OCI-LY7 (cell line): ENCODE results near the gene TPK1. TPM values are rescaled to one million over a fixed set of nuclear protein-coding genes. Genes with fewer than 3 reads are reported as not detected.
"Not testable (repeated sequence)": the region's sequence is repeated elsewhere in the genome, so short reads cannot be mapped to it uniquely, and the experiment has no call there.

Source experiments
- BruUV-seq: library from RNA; stranded (reverse); fragments of 400-500 nt; replicated peaks from 2 replicates; lab custom pipeline; 2021; lab: Mats Ljungman, UMichigan
- CTCF ChIA-PET: fragments of 300-600 bp; sonication (Branson Sonifier 250); formaldehyde crosslinking; loops from one replicate; lab custom pipeline; 2022; ENCODE audit warnings: antibody characterized with exemption; ENCODE audit not compliant: unreplicated experiment; lab: Charles Lee
- POLR2A ChIA-PET: fragments of 300-600 bp; sonication (Branson Sonifier 250); formaldehyde crosslinking; loops from one replicate; lab custom pipeline; 2022; ENCODE audit warnings: antibody characterized with exemption; lab: Charles Lee
- DNase-seq: peaks from one replicate; pipeline ENCODE4 v3.0.0-alpha.2; 2015; ENCODE audit warnings: low spot score
- H2AFZ ChIP-seq: fragments of 200-600 bp; sonication (generic), shearing (Covaris generic); 2 replicates; pipeline ENCODE4 v1.6.1; 2014; ENCODE audit warnings: mild to moderate bottlenecking, antibody characterized with exemption, low read length, moderate library complexity
- H3K27ac ChIP-seq: fragments of 200-600 bp; sonication (generic); 2 replicates; pipeline ENCODE4 v1.5.1; 2014; ENCODE audit warnings: mixed run types, low read depth, mild to moderate bottlenecking, moderate library complexity, low read length, inconsistent platforms; ENCODE audit not compliant: poor library complexity, severe bottlenecking
- H3K36me3 ChIP-seq: fragments of 200-600 bp; sonication (generic); 2 replicates; pipeline ENCODE4 v1.6.1; 2014; ENCODE audit warnings: mild to moderate bottlenecking, antibody characterized with exemption, low read length, moderate library complexity, mixed read lengths; ENCODE audit not compliant: insufficient read depth
- H3K4me1 ChIP-seq: fragments of 200-600 bp; sonication (generic); 2 replicates; pipeline ENCODE4 v1.5.1; 2014; ENCODE audit warnings: mild to moderate bottlenecking, low read length; ENCODE audit not compliant: insufficient read depth, poor library complexity, severe bottlenecking
- H3K4me2 ChIP-seq: fragments of 200-600 bp; sonication (generic); 2 replicates; pipeline ENCODE4 v1.6.1; 2014; ENCODE audit warnings: mild to moderate bottlenecking, low read length
- H3K4me3 ChIP-seq: fragments of 200-600 bp; sonication (generic); 2 replicates; pipeline ENCODE4 v1.5.1; 2014; ENCODE audit warnings: mild to moderate bottlenecking, low read depth, low read length; ENCODE audit not compliant: poor library complexity, severe bottlenecking
- H3K79me2 ChIP-seq: fragments of 200-600 bp; sonication (generic); 2 replicates; pipeline ENCODE4 v1.6.1; 2016; ENCODE audit warnings: low read depth, mild to moderate bottlenecking, low read length, moderate library complexity, mixed read lengths; ENCODE audit not compliant: insufficient read depth
- H3K9me2 ChIP-seq: fragments of 200-600 bp; sonication (generic); 2 replicates; pipeline ENCODE4 v1.6.1; 2016; ENCODE audit warnings: mild to moderate bottlenecking, low read length, mixed read lengths; ENCODE audit not compliant: insufficient read depth
- H3K9me3 ChIP-seq: fragments of 200-600 bp; sonication (generic); 2 replicates; pipeline ENCODE4 v1.6.1; 2014; ENCODE audit warnings: mild to moderate bottlenecking, mixed run types, low read length, mixed read lengths
- H4K20me1 ChIP-seq: fragments of 200-600 bp; sonication (generic); 2 replicates; pipeline ENCODE4 v1.6.1; 2014; ENCODE audit warnings: mild to moderate bottlenecking, antibody characterized with exemption, low read length, moderate library complexity, mixed read lengths; ENCODE audit not compliant: insufficient read depth
- CTCF ChIP-seq: fragments of 200-600 bp; sonication (generic); conservative IDR thresholded peaks from 2 replicates; pipeline ENCODE4 v1.5.1; 2014; ENCODE audit warnings: mild to moderate bottlenecking, antibody characterized with exemption, low read length, moderate library complexity, mixed read lengths
- EZH2phosphoT487 ChIP-seq: fragments of 200-600 bp; sonication (generic); IDR thresholded peaks from 2 replicates; pipeline ENCODE4 v1.6.1; 2018; ENCODE audit warnings: low read depth, borderline replicate concordance, mild to moderate bottlenecking, mixed run types, antibody characterized with exemption, low read length, moderate library complexity, mixed read lengths
- intact Hi-C: fragments of 100-400 bp; cut with micrococcal nuclease; formaldehyde crosslinking; loops from one replicate; pipeline ENCODE4 v1.10.0; 2022; ENCODE audit not compliant: unreplicated experiment
- total RNA-seq, 2 experiments: library from RNA; depleted of rRNA in 1 of 2; stranded (reverse); fragments of >200 nt in 1 of 2; shearing (Covaris generic) in 1 of 2; gene quantifications; 2 replicates each; pipeline ENCODE4 v1.2.3, GENCODE V29; 2014 to 2022

Gene TPK1
- total RNA-seq, 2 experiments from 2014 or later, result 6.7 to 12.5 TPM

DNA sequence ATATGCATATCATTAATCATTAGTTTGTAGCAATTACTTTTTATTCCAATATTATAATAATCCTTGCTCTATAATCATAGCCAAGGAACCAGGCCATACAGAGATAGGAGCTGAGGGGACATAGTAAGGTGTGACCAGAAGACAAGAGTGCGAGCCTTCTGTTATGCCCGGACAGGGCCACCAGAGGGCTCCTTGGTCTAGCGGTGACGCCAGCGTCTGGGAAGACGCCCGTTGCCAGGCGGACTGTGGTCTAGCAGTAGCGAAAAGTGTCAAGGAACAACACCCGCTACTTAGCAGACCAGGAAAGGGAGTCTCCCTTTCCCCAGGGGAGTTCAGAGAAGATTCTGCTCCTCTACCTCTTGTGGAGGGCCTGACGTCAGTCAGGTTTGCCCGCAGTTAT, 109.0 kb downstream of the TPK1 start:
- H3K9me3 ChIP-seq, DNase-seq, POLR2A ChIA-PET, H3K27ac ChIP-seq, intact Hi-C loops, H3K9me2 ChIP-seq, H3K79me2 ChIP-seq, H3K4me3 ChIP-seq, H4K20me1 ChIP-seq, H3K4me1 ChIP-seq, H2AFZ ChIP-seq, BruUV-seq, H3K4me2 ChIP-seq, CTCF ChIA-PET, H3K36me3 ChIP-seq: not testable (repeated sequence)
- TF ChIP-seq CTCF, result peak; percentile 69

DNA sequence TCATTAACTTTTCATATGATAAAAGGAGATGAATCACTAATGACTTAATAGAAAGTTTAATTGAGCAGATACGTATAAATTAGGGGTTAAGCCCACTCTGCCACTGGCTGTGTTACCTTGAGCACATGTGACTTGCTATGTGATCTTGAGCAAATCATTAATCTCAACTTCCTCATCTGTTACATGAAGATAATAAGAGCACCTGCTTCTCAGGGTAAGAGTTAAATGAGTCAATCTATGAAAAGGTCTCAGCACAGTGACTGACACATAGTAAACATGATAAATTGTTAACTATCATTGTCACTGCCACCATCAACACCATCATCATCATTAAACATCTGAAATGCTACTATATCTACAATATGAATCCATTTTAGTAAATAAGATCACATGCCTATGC, 110.8 kb downstream of the TPK1 start:
- ChIA-PET CTCF (no interaction called here), POLR2A (no interaction called here)
- intact Hi-C loops, result no loop called here
- Histone ChIP-seq H4K20me1 (no peaks in the 10 kb centered on the region), H3K79me2 (no peaks in the 10 kb centered on the region), H3K4me3 (no peak overlapping the region), H3K36me3 (no peaks in the 10 kb centered on the region), H3K4me2 (no peak overlapping the region), H3K4me1 (no peaks in the 10 kb centered on the region), H3K9me3 (no peaks in the 10 kb centered on the region), H3K9me2 (peaks cover 4% of the 10 kb centered on the region; the same call in 1 of the 2 replicates), H2AFZ (no peak overlapping the region), H3K27ac (no peak overlapping the region)
- BruUV-seq, result no TSS peak
- DNase-seq, result no peak
- no peak for TF ChIP-seq EZH2phosphoT487
- no peak for TF ChIP-seq CTCF

GRCh38 chr7:144723301-144723700, 112.6 kb downstream of the TPK1 start:
- Histone ChIP-seq H3K36me3 (no peaks in the 10 kb centered on the region), H4K20me1 (no peaks in the 10 kb centered on the region), H3K4me1 (no peaks in the 10 kb centered on the region), H3K4me2 (no peak overlapping the region), H3K79me2 (no peaks in the 10 kb centered on the region), H2AFZ (no peak overlapping the region), H3K9me2 (no peaks in the 10 kb centered on the region), H3K27ac (no peak overlapping the region), H3K9me3 (no peaks in the 10 kb centered on the region), H3K4me3 (no peak overlapping the region)
- ChIA-PET POLR2A (no interaction called here), CTCF (no interaction called here)
- BruUV-seq, result no TSS peak
- no peak for TF ChIP-seq EZH2phosphoT487
- no peak for TF ChIP-seq CTCF
- no peak for DNase-seq
- intact Hi-C loops, result no loop called here
